Kidney (tissue), 14 donors: ENCODE measurements around the gene TMEM43. TPM values are rescaled to one million over a fixed set of nuclear protein-coding genes. Genes with fewer than 3 reads are reported as not detected.

Source experiments
- DNase-seq, 5 donors: peaks; one replicate each; pipeline ENCODE4 v3.0.0-alpha.2; 2013 to 2020
- FAIRE-seq: peaks from 2 replicates; lab custom pipeline; 2012; peaks lifted over from hg19 to GRCh38; lab: Jason Lieb, UNC
- H3K27ac ChIP-seq, 2 donors: one replicate each; pipeline ENCODE4 v1.7.0; 2013; ENCODE audit warnings: low read depth in 2 of 2, low read length in 2 of 2, inconsistent platforms in 1 of 2
- H3K27me3 ChIP-seq: one replicate; pipeline ENCODE4 v1.7.1; 2013; ENCODE audit warnings: low read length, inconsistent platforms; ENCODE audit not compliant: control insufficient read depth, insufficient read depth
- H3K36me3 ChIP-seq, 3 donors: one replicate each; pipeline versions ENCODE4 v1.7.0 to v1.7.1; 2013; ENCODE audit warnings: low read length in 3 of 3, control low read depth in 1 of 3, inconsistent platforms in 1 of 3; ENCODE audit not compliant: insufficient read depth in 3 of 3, control insufficient read depth in 2 of 3
- H3K4me1 ChIP-seq, 3 donors: one replicate each; pipeline versions ENCODE4 v1.7.0 to v1.7.1; 2013; ENCODE audit warnings: low read length in 3 of 3, inconsistent platforms in 1 of 3, low read depth in 1 of 3; ENCODE audit not compliant: control insufficient read depth in 2 of 3, insufficient read depth in 2 of 3
- H3K4me3 ChIP-seq, 3 donors: one replicate each; pipeline versions ENCODE4 v1.7.0 to v1.8.1; 2013; ENCODE audit warnings: low read length in 3 of 3, control low read depth in 1 of 3, inconsistent platforms in 1 of 3
- H3K9ac ChIP-seq, 3 donors: one replicate each; pipeline versions ENCODE4 v1.7.0 to v1.7.1; 2013; ENCODE audit warnings: low read length in 3 of 3, control low read depth in 1 of 3, inconsistent platforms in 1 of 3
- H3K9me3 ChIP-seq, 3 donors: one replicate each; pipeline versions ENCODE4 v1.7.0 to v1.7.1; 2013; ENCODE audit warnings: low read length in 3 of 3, control low read depth in 1 of 3, inconsistent platforms in 1 of 3; ENCODE audit not compliant: control insufficient read depth in 2 of 3, insufficient read depth in 1 of 3
- intact Hi-C: fragments of 100-400 bp; cut with DNase I; formaldehyde crosslinking; loops from one replicate; pipeline ENCODE4 v1.11.1; 2022
- polyA plus RNA-seq: library from polyadenylated mRNA; stranded (reverse); fragments of 350-450 nt; fragmentation: Illumina TruSeq; extraction: RNeasy Lipid Tissue Mini Kit (QIAGEN cat#74804); gene quantifications from one replicate; pipeline ENCODE4 v1.2.3, GENCODE V29; 2014; ENCODE audit warnings: low read depth, low replicate concordance; ENCODE audit not compliant: insufficient read depth
- total RNA-seq: library from RNA; stranded (reverse); fragmentation: NEBNext Ultra II Directional; extraction: Animal tissue kit (Norgen Biotek cat#: 25700); gene quantifications from one replicate; pipeline ENCODE4 v1.2.1, GENCODE V29; 2021
- TF ChIP-seq, protein P1 (sequence below): IDR thresholded peaks from 3 replicates; pipeline ENCODE4 v1.5.1; 2012; ENCODE audit warnings: mild to moderate bottlenecking, moderate library complexity, borderline replicate concordance; ENCODE audit not compliant: insufficient read depth; ENCODE audit errors: extremely low read depth
- donor health status: control.
- donor health status: control.
- donor health status: control.
- donor health status: control.
- donor health status: control.
- donor health status: DM: yes; HTN: yes; CAD: no.
- donor health status: Normal renal cell carcinoma (clear cell type).

The TMEM43 gene
- total and polyA plus RNA-seq, 2 donors from 2014 or later = 27.6 to 86.5 TPM

- no peak for FAIRE-seq
- intact Hi-C loops = no loop called here
Observed at GRCh38 chr3:14159426-14159825, 34.6 kb downstream of the TMEM43 start.

DNA sequence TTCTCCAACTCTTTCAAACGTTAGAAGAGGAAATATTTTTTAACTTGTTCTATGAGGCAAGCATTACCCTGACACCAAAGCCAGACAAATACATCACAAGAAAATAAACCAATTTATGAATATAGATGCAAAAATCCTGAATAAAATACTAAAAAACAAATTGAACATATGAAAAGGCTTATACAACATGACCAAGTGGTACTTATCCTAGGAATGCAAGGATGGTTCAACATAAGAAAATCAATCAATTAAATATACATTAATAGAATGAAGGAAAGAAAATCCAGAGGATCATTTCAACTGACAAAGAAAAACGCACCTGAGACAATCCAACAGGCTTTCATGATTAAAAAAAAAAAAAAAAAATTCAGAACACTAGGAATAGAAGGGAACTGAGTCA is 36.4 kb downstream of the TMEM43 start:
- Histone ChIP-seq H3K27ac (no peak overlapping the region), H3K9me3 (peaks cover 0 to 6% (median 0%) of the 10 kb centered on the region in 3 donors), H3K27me3 (no peaks in the 10 kb centered on the region), H3K9ac (no peak overlapping the region), H3K36me3 (peaks cover 8 to 89% (median 74%) of the 10 kb centered on the region in 3 donors), H3K4me3 (no peak overlapping the region), H3K4me1 (no peaks in the 10 kb centered on the region)
- intact Hi-C loops = no loop called here
- DNase-seq (no peak), FAIRE-seq (no peak)
- TF ChIP-seq, protein P1, sequence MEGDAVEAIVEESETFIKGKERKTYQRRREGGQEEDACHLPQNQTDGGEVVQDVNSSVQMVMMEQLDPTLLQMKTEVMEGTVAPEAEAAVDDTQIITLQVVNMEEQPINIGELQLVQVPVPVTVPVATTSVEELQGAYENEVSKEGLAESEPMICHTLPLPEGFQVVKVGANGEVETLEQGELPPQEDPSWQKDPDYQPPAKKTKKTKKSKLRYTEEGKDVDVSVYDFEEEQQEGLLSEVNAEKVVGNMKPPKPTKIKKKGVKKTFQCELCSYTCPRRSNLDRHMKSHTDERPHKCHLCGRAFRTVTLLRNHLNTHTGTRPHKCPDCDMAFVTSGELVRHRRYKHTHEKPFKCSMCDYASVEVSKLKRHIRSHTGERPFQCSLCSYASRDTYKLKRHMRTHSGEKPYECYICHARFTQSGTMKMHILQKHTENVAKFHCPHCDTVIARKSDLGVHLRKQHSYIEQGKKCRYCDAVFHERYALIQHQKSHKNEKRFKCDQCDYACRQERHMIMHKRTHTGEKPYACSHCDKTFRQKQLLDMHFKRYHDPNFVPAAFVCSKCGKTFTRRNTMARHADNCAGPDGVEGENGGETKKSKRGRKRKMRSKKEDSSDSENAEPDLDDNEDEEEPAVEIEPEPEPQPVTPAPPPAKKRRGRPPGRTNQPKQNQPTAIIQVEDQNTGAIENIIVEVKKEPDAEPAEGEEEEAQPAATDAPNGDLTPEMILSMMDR = no peak

More at GRCh38 chr3:14159426-14159825, 34.6 kb downstream of the TMEM43 start:
- Histone ChIP-seq H3K4me1 (no peaks in the 10 kb centered on the region), H3K27me3 (no peaks in the 10 kb centered on the region), H3K4me3 (no peak overlapping the region), H3K36me3 (peaks cover 8 to 77% (median 65%) of the 10 kb centered on the region in 3 donors), H3K9ac (no peak overlapping the region), H3K9me3 (peaks cover 0 to 6% (median 0%) of the 10 kb centered on the region in 3 donors), H3K27ac (no peak overlapping the region)
- DNase-seq = no peak
- TF ChIP-seq, protein P1 = no peak

- Histone ChIP-seq H3K9ac (no peak overlapping the region), H3K9me3 (peaks cover 0 to 6% (median 0%) of the 10 kb centered on the region in 3 donors), H3K27me3 (no peaks in the 10 kb centered on the region), H3K4me3 (no peak overlapping the region), H3K27ac (no peak overlapping the region), H3K4me1 (no peaks in the 10 kb centered on the region), H3K36me3 (peaks cover 10 to 88% (median 73%) of the 10 kb centered on the region in 3 donors)
- no peak for FAIRE-seq
- intact Hi-C loops = no loop called here
- no peak for DNase-seq
- TF ChIP-seq, protein P1 = no peak
Observed at GRCh38 chr3:14162178-14162577, 37.3 kb downstream of the TMEM43 start.
